NCI-H2227 (cell line): ENCODE measurements around the gene FOXQ1.

Source experiments
- DNase-seq: peaks from one replicate; lab custom pipeline; 2025; ENCODE audit not compliant: unreplicated experiment; lab: John Stamatoyannopoulos, UW

FOXQ1 gene

GRCh38 chr6:1311400-1312202 lies at the start of gene FOXQ1:
Gene FOXQ1 (plus strand): TSS chr6:1312098. CDS start chr6:1312705, 607 bp downstream.
- peak; percentile 25 for DNase-seq

- DNase-seq: no peak
Observed at GRCh38 chr6:1262704-1263038, 49.2 kb upstream of the FOXQ1 start.

DNA sequence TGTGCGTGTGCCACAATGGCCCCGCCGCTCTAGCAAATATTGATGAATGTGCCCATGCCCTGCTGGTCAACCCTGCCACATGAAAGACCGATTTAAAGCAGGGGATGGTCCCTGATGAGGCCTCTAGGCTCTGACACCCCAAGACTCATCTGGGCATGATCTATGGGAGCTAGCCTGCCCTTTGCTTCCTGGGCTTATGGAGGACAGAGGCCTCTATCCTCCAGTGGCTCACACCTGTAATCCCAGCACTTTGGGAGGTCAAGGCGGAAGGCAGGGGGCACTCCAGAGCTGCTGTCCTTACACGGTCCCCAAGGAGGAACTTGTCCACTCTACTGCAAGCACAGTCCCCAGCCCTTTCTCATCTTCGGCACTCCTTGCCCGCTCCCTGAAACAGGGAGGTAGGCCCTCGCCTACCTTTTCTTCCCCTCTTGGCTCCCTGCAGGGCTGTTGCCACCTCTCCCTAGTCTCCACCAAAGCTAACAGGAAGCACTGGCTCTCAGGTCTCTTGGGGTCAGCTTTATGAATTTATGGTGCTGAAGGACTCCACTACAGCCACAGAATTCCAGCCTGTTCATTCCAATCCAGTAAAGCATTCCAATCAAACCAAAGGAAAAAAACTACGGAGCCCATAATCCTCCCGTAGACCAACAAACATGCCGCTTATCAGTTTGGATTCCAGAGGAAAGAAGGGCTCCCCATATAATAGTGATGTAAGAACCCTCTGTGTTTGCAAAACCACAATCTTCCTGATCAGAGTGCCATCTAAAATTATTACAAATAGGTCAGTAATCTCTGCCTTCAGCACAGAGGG lies 48.7 kb upstream of the FOXQ1 start:
- no peak for DNase-seq

DNA sequence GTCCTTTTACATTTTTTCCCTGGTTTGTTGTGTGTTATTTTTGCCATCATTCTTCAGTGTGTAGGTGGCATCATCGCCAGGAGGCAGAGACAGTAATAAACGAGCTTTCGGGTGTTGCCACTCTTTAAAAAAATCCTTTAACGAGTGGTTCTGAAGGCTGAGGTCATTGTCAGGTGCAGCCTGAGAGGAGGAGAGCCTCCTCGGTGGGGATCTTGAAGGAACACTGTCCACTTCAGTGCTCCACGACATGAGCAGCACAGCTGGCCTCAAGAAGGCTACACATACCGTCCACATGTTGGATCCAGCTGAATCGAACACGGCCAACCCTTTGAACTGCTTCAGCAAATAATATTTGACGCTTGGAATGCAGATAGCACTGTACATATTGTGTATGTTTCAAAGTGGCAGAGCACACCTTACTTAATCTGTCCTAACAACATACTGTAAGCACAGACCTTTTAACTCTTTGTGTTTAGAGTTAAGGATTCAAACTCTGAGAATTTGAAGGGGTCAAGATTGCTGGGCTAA lies 48.0 kb upstream of the FOXQ1 start:
- no peak for DNase-seq

- DNase-seq: no peak
Observed at GRCh38 chr6:1264619-1265445, 47.1 kb upstream of the FOXQ1 start.

GRCh38 chr6:1266686-1267056 lies 45.2 kb upstream of the FOXQ1 start:
- DNase-seq: no peak

DNA sequence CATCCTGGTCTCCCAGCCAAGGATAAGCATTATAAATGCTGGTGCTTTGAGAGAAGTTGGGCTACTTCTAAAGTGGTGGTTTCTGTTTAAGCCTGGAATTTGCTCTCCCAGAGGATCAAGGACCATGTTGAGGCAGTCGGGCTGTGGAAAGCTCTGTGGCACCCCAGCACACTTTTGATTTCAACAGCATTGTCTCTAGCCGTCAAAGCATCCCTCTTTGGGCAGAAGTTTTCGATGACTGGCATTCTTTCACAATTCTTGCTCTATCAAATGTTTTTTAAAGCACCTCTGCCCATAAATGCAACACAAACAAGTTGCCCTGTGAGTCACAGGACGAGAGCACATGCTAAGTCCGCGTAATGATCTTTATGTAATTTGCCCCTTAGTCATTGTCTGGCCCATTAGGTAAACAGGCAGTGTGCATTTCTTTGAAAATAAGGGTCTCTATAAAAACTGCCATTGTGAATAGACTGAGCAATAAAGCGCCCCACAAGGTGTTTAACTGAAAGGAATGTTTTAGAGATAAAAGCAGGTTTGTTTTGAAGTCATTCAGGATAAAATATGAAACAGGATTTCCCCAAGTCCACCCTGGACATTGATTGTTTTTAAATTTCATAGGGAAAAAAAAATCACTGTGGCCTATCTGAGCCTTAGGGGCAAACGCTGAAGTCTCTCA lies 44.7 kb upstream of the FOXQ1 start:
- no peak for DNase-seq

DNA sequence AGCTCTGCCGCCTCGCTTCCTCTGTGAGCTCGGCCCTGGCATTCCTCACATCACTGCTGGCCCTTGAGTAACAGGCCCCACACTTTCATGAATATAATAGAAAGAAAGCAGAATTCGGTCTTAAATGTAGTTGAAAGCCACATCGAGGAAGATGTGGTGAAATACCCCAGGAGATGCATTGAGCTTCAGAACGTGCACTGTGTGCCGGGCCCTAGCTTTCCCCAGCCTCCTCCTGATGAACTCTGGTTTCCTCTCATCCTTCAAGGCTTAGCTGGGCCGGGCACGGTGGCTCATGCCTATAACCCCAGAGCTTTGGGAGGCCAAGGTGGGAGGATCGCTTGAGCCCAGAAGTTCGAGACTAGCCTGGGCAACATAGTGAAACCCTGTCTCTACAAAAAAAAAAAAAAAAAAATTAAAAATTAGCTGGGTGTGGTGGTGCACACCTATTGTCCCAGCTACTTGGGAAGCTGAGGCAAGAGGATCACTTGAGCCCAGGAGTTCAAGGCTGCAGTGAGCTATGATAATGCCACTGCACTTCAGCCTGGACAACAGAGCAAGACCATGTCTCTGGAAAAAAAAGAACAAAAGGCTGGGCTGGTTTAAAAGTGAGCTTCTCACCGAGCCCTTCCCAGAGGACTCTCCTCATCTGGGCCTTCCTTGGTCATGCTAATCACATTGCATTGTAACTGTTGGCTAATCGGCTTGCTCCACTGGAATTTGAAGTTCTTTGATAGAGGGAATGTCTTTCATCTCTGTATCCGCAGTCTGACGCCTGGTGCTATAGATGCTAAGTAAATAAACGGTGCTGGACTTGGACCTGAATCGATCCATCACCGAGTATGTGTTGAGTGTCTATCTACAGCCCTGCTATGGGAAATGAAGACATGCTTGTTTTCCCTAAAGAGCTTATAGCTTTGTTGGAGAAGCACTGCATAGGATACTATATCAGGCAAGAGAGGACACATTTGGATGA lies 43.8 kb upstream of the FOXQ1 start:
- no peak for DNase-seq

GRCh38 chr6:1271071-1271763 lies 40.7 kb upstream of the FOXQ1 start:
- DNase-seq: no peak

GRCh38 chr6:1278061-1278720 lies 33.7 kb upstream of the FOXQ1 start:
- no peak for DNase-seq

DNA sequence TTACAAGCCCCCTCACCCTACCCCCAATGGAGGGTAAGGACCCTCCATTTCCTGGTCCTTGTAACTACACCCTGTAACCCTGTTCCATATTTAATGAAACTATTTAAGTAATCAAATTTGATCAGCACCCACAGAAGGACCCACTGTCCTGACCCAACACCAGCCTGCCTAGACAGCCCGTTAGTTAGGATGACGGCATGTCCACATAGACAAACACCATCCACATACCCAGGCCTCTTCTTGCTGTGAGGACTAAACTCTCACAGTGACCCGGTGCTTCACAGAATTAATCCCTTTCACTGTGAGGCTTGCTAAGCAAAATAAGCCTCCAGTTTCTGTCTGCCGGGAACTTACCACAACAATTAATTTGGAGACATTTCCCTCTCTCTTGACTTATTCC lies 32.8 kb upstream of the FOXQ1 start:
- DNase-seq: no peak

DNA sequence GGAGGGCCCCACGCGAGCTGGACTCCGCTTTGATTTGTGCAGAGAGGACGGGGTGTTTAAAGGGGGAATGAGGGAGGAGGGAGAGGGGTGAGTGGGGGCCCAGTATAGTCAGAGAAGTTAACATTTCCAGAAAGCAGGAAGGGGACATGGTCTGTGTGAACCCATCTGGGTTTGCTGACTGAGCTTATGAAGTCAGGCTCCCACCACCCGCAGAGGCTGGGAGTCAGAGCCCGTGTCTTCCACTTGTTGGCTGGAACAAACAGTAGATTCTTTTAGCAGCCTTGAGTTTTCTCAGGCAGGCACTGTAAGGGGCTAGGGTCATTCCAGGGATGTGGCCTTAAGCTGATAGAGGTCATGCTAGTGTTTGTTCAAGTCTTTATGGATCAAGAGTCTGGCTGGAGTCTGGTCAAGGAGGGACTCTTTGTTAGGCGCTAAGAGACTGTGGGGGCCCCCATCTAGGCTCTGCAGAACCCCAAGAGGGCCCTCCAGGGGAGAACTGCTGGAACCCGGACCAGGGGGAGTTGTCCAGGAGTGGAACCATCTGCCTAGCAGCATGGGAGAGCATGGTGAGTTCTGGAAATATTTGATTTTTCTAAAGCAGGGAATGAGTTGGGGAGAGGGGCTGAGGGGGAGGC lies 31.1 kb upstream of the FOXQ1 start:
- DNase-seq: no peak

DNA sequence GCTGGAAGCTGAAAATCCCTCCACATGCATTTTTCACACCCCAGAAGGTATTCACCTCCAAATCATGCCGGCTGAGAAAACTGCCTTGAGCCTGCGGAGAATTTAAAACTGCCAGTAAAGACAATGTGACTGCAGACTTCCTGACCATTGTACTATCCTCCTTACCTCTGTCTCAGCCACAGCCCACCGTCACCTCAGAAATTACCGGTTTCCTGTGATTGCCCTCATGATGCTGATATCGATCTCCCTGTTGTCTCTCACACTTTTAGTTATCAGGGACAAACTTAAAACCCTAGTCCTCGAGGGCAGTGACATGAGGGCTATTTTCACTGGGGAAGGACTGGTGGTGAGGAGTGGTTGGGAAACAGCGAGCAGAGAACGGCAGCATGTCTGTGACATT lies 30.2 kb upstream of the FOXQ1 start:
- no peak for DNase-seq

- DNase-seq: no peak
Observed at GRCh38 chr6:1283501-1283900, 28.4 kb upstream of the FOXQ1 start.

DNA sequence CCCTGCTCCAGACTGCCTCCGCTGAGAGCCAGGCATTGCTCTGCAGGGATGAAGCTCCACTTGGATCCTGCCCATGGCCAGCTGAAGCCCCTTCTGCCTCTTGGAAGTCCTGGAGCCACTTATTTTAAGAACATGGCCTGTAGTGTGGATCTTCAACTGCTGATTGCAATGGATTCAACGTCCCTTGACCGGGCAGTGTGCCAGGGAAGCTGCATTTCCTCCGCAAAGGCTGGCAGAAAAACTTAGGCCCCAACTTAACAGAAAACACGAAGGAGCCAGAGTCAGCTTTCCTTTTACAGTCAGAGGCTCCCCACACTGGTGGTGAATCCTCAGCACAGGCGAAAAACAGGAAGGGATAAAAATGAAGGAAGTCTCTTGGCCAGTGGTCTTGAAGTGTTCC lies 26.3 kb upstream of the FOXQ1 start:
- DNase-seq: no peak

- DNase-seq: no peak
Observed at GRCh38 chr6:1285956-1286355, 25.9 kb upstream of the FOXQ1 start.

GRCh38 chr6:1287103-1287591 lies 24.8 kb upstream of the FOXQ1 start:
- no peak for DNase-seq

DNA sequence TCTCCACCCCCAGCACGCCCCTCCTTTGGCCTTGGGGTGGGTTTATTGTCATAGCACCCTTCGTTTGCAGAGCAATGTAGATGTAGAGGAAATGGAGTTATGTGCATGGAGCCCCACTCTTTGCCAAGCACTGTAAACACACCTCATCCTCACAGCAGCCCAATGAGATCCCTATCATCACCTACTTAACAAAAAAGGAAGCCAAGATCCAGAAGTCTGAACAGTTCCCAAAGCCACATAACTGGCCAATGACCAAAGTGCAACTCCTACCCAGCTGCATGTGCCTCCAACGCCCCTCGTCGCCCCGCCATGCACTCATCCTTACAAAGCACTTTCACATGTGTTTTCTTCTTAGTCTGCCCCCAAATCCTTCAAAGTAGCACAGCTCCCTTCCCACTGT lies 21.8 kb upstream of the FOXQ1 start:
- DNase-seq: no peak
